RPMI8226 (cell line): ENCODE measurements around the gene SAMD4B.

ENCODE experiments used
- DNase-seq: peaks from one replicate; pipeline ENCODE4 v3.0.0-alpha.2; 2015

Gene SAMD4B

DNA sequence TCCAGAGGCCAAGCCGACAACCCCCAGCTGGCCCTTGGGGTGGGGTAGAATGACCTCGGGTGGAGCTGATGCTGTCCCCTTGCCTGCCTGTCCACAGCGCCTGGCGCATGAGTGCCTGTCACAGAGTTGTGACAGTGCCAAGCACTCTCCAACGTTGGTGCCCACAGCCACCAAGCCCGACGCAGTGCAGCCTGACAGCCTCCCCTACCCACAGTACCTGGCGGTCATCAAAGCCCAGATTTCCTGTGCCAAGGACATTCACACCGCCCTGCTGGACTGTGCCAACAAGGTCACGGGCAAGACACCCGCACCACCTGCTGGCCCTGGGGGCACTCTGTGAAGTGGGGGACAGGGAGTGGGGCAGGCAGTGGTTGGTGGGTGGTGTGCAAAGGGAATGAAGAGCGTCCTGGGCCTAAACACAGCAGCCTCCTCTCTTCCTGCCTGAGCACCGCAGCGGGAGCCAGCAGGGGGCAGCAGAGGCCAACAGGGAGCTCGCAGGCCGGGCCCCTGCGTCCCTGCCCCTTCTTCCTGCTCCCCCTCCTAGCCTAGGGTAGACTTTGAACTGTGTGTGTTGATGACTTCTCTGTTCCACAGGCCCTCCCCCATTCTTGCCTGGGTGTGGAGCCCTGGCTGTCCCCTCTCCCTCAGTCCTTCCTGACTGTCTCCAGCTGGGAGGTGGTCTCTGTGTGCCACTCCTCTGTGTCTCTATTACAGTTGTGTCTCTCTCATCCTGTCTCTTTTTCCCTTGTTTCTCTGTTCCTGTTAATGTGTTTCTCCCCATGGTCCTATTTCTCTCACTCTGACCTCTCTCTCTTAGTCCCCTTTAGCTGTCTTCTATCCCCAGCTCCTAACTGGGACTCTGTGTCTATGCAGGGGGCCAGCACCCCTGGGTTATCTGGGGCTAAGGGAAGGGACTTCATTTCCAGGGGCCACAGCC, 55.4 kb downstream of the SAMD4B start:
- peak; percentile 87 for DNase-seq

DNA sequence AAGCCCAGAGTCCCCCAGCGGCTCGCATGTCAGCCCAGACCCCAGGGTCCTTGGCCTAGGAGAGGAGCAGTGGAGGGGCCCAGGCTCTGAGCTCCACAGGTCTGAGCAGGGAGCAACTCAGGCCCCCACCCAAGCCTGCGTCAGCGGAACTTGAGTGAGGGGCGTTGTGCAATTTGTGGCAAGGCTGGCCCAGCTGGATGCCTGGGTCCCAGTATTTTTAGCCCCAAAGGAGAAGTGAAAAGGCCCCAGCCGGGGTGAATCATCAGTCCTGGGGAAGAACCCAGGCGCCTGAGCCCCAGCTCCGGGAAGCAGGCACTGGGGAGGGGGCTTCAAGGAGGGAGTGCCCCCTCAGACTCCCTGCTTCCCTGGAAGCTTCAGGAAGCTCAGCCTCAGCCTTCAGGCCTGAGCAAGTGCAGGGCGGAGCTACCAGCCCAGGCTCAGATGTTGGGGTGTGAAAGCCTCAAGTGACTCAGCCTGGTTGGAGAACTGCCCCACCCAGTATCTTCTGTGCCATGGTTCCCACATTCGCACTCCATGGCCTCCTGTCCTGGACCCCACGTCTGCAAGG, 56.2 kb downstream of the SAMD4B start:
- no peak for DNase-seq

DNA sequence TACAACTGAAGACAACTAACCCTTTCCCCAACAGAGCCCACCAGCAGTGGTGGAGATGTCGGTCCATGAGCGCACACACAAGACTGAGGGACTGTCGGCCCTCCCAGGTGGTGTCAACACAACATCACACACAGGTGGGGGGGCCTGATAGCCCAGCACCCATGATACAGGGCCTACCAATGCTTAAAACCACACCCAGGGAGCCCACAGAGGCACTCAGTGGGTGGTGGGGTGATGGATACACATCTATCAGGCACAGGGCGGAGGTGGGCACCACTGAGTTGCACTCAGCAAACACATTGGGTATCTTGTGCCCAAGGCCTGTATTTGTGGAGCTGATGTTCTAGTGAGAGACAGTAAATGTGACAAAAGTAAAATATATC, 57.4 kb downstream of the SAMD4B start:
- DNase-seq: no peak

DNA sequence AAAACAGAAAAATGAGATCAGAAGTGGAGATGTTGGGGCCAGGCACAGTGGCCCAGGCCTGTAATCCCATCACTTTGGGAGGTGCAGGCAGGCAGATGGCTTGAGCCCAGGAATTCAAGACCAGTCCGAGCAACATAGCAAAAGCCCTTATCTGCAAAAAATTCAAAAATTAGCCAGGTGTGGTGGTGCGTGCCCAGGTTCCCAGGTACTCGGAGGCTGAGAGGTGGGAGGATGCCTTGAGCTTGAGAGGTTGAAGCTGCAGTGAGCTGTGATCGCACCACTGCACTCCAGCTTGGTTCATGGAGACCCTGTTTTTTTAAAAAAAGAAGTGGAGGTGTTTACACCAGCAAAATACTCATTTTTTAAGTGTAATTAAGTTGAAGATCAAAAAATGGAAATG, 57.8 kb downstream of the SAMD4B start:
- DNase-seq: no peak

DNA sequence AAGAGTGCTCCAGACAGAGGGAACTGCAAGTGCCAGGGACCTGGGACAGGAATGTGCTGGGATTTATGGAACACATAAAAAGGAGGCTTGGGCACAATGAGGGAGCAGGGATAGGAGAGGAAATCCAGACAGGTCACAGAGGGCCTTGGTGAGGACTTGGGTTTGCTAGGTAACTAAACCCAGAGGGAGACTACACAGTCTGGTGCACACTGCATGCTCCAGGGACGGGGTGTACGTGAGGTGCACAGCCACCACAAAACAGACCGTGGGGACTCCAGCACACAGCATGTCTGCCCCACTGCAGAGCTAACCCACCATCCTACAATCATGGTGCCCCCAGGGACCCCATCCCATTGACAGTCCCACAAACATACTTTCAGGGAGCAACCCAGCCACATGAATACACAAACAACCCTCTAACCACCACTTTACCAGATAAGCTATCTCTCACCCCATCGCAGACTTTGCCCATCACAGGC, 58.9 kb downstream of the SAMD4B start:
- DNase-seq: no peak

DNA sequence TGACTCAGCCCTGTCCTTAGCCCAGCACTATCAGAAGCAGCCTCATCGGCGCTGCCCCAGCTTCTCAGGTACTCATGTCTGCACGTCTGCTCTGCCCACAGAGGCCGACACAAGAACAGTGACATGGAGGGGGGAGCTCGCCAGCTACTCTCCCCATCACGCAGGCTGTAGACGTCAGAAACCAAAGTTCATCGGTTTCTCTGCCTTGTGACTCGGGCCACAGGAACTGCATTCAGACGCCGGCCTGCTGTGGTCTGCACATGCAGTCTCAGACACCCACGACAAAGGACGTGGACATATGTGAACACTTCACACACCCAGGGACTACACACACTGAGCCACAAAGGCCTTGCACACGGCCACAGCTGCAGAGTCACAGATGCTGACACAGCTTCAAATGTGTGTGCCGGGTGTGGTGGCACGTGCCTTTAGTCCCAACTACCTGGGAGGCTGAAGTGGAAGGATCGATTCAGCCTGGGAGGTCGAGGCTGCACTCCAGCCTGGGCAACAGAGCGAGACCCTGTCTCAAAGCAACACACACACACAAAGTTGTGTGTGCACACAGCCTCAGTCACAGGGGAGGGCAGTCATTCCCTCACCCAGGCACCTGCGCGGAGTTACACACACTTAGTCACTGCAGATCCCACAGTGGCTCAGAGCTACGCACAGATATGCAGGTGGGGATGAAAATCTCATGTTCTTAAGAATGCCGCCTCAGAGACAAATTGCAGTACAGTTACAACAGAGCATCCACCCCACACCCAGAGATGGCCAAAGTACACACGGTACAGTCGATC, 59.5 kb downstream of the SAMD4B start:
- peak; percentile 17 for DNase-seq

DNA sequence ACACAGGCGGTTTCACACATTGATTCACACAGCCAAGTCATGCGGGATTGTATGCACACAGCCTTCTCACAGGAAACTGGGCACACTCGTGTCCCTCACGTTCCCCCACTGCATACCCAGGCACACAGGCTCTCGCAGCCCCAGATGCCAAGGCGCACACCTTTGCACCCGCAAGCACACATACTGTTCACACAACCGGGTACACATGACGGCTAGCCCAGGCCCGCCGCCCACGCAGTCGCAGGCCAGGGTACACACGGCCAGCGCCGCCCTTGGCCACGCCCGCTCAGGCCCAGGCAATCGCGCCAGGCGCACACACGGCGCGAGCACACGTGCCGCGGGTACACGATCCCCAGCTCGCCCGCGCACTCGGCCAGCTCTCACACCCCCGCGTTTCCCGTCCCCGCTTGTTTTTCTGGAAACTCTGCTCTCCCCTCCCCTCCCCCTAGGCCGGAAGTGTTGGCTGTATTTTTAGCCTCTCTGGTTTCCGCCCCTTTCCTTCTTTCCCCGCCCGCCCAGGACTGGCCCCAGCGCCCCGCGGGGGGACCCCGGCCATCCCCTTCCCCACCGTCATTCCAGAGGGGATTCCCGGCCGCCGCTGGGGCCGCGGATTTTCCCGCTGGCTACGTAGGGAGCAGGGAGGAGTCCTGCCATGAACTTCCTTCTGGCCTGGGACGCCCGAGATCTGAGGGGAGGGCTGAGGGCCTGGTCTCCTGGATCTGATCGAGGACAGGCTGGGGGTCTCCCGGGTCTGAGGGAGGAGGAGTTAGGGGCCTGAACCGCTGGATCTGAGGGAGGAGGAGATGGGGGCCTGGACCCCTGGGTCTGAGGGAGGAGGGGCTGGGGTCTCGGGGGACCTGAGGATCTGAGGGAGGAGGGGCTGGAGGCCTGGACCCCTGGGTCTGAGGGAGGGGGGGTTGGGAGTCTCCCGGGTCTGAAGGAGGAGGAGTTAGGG, 60.4 kb downstream of the SAMD4B start:
- DNase-seq: peak; percentile 96

DNA sequence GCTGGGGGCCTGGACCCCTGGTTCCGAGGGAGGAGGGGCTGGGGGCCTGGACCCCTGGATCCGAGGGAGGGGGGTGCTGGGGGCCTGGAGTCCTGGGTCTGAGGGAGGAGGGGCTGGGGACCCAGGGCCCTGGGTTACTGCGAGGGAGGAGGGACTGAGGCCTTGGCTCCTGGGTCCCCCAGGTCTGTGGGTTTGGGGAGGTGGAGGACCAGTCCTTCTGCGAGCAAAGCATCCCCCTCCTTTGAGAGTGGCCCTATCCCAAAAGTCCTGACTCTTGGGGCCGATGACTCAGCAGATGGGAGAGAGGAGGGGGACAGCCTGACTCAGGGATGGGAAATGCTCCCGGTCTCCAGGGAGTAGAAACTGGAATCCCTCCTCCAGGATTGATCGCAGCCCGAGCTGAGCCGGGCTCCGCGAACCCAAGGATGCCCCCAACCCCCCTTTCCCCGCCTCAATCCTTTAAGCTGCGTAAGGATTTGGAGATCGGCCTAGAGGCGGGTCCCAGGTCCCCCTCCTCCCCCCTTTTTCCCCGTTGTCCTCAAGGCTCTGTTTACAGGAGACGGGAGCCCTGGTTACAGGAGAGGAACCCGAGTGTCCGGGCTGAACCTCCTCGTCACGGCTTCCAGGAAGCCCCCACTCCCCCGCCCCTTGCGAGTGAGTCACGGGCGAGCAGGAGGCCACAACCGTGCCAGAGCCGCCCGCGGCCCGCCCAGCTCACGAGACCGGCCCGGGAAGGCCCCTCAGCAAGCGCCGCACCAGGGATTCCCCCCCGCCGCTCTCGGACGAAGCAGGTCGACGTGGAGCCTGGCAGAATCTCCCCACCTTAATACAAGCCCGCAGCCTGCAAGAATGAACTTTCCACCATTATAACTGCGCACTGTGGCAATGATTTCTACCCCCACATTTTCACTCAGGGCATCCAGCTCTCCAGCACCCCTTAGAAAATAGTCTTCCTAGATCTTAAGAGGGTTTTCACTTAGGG, 61.4 kb downstream of the SAMD4B start:
- peak; percentile 90 for DNase-seq

DNA sequence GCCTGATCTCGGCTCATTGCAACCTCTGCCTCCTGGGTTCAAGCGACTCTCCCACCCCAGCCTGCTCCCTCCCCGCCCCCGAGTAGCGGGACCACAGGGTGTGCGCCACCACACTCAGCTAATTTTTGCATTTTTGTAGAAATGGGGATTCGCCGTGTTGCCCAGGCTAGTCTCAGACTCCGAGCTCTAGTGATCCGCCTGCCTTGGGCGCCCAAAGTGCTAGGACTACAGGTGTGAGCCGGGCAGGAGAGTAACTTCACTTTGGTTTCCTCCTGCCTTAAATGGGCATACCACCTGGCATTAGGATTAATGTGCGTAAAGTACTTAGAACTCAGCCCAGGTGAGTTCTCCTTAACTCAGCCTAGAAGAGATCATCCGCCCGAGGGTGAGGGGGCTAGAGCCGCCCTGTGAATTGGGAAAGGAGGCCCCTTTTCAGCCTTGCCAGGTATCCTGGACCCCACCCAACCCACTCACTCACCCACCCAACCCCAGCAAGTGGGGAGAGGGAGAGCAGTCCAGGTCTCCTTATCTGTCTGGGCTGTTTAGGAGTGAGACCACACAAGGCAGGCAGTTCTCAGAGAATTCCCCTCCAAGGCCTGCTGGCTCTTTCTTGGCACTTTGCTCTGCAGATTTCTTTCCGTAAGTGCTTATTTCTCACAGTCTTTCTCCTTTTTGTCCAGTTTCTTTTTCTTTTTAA, 63.2 kb downstream of the SAMD4B start:
- DNase-seq: peak; percentile 20

DNA sequence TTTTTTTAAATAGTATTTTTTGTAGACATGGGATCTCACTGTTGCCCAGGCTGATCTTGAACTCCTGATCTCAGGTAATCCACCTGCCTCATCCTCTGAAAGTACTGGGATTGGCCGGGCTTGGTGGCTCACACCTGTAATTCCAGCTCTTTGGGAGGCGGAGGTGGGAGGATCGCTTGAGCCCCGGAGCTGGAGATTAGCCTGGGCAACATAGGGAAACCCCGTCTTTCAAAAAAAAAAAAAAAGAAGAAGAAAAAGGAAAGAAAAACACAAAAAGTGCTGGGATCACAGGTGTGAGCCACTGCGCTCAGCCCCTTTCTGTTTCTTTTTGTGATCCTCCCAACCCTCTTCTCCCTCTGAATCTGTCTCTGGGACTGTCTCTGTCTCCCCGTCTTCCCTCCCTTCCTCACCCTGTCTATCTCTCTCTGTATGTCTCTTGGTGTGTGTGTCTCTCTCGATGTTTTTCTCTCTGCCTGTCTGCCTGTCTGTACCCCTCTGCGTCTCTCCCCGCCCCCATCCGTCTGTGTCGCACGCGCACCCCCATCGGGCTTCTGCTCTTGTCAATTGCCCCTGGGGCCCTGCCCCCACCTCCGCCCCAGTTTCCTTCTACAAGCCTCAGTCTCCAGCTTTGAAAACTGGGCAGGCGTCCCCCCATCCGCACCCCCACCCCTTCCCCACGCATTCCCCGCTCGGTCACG, 63.9 kb downstream of the SAMD4B start:
- DNase-seq: peak; percentile 81

DNA sequence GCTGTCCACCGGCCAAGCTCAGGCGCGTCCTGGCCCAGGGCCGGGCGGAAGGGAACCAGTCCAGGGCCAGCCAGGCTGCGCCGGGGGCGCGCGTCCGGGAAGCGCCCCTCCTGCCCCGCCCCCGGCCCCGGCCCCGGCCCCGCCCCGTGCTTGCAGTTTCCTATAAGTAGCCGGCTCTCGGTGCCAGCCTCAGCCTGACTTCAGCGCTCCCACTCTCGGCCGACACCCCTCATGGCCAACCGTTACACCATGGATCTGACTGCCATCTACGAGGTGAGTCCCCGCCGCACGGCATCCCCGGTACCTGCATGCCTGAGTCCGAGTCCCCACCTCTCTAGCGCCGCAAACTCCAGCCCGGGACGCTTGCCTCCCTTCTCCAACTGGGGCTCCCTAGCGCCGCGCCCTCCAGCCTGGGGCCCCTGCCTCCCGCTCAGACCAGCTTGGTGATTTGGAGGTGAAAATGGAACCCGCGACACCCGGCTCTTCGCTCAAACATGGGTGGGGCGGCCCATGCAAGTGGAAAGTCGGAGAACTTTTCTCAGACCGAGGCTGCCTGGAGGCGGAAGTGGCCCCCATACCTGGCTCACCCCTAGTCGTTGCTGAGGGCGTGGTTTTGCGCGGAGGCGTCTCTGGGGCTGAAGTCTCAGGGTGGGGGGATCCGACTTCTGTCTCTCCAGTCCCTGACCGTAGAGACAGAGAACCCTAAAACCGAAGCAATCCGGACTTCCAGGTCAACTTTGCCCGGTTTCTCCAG, 64.6 kb downstream of the SAMD4B start, which contains the start of gene ZFP36:
TSS of gene ZFP36 (plus strand) at position 192 of the 754 bp plus-strand sequence. CDS start at position 250, 58 bp downstream.
- DNase-seq: peak; percentile 88

DNA sequence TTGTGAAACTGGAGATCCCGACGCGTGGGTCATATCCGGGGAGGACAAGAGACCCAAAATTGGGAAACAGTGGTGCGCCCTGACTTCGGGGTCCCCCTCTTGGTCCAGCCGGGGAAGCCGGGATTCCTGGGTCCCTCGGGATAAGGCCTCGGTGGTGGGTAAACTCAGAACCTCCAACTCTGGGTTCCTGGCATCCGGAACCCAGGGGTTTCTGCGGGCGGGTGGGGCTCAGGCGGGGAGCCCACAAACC, 65.1 kb downstream of the SAMD4B start:
- DNase-seq: no peak

DNA sequence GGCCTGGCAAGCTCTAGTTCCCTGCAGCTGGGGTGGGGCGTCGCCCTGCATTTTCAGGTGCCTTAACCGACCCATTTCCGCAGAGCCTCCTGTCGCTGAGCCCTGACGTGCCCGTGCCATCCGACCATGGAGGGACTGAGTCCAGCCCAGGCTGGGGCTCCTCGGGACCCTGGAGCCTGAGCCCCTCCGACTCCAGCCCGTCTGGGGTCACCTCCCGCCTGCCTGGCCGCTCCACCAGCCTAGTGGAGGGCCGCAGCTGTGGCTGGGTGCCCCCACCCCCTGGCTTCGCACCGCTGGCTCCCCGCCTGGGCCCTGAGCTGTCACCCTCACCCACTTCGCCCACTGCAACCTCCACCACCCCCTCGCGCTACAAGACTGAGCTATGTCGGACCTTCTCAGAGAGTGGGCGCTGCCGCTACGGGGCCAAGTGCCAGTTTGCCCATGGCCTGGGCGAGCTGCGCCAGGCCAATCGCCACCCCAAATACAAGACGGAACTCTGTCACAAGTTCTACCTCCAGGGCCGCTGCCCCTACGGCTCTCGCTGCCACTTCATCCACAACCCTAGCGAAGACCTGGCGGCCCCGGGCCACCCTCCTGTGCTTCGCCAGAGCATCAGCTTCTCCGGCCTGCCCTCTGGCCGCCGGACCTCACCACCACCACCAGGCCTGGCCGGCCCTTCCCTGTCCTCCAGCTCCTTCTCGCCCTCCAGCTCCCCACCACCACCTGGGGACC, 65.6 kb downstream of the SAMD4B start:
- peak; percentile 85 for DNase-seq

DNA sequence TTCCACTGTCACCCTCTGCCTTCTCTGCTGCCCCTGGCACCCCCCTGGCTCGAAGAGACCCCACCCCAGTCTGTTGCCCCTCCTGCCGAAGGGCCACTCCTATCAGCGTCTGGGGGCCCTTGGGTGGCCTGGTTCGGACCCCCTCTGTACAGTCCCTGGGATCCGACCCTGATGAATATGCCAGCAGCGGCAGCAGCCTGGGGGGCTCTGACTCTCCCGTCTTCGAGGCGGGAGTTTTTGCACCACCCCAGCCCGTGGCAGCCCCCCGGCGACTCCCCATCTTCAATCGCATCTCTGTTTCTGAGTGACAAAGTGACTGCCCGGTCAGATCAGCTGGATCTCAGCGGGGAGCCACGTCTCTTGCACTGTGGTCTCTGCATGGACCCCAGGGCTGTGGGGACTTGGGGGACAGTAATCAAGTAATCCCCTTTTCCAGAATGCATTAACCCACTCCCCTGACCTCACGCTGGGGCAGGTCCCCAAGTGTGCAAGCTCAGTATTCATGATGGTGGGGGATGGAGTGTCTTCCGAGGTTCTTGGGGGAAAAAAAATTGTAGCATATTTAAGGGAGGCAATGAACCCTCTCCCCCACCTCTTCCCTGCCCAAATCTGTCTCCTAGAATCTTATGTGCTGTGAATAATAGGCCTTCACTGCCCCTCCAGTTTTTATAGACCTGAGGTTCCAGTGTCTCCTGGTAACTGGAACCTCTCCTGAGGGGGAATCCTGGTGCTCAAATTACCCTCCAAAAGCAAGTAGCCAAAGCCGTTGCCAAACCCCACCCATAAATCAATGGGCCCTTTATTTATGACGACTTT, 66.4 kb downstream of the SAMD4B start:
- peak; percentile 19 for DNase-seq

DNA sequence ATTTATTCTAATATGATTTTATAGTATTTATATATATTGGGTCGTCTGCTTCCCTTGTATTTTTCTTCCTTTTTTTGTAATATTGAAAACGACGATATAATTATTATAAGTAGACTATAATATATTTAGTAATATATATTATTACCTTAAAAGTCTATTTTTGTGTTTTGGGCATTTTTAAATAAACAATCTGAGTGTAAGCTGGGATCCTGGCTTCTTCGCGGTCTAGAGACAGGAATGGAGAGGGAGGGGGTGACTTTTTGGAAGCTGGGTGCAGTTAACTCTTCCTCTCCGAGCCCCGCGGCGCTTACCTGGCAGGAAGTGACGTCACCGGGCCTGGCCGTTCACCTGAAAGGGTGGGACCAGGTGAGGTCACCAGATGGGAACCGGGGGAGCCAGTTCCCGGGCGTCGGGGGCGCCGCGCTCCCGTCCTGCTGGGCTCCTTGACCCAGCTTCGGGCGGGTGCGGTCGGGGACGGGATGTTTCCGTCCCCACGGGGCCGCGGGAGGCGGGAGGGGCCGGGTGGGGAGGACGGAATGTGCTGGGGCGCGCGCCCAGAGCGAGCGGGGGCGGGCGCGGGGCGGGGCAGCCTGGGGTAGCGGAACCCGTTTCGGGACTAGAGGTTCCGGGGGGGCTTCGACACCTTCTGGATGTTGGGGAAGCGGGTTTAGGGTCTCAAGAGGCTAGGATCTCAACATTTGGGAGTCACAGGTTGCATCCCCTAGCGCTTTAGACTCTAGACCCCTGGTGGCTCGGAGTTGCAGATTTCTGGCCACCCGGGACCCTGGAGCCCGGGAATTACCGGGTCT, 67.2 kb downstream of the SAMD4B start:
- DNase-seq: peak; percentile 93

DNA sequence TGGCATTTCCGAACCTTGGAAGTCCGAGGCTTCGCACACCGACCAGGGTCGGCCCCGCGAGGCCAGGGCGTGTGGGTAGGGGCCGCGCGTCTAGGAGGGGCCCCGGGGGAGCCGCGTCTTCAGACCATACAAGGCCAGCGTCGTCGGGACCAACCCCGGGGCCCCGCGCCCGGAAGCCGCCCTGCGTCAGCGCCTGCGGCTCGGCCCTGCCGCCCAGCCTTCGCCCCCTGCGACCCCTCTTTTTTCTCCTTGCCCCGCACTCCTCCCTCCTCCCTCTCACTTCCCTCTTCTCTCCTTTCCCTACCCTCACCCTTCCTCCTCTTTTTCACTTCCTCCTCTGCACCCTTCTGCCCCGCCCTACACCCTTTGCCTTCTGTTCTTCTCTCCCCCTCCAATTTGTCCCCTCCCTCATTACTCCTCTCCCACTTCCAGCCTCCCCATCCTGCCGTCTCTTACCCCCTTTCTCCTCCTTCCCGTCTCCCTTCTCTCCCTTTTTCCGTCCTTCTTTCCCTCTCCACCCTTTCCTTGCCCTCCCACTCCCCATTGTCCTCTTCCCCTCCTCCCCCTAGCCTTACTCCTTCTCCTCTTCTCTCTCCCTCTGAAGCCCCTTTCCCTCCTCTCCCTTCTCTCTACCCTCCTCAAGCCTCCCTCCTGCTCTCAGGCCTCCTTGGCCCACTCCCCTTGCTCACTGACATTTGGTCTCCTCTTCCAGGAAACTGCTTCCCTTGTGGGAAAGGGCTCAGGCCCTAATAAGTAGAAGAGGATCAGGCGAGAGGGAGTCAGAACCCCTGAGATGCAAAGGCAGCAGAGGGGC, 68.0 kb downstream of the SAMD4B start:
- peak; percentile 77 for DNase-seq
